HepG2 (cell line): ENCODE data around the gene CDC42SE1. TPM values are rescaled to one million over a fixed set of nuclear protein-coding genes. Genes with fewer than 3 reads are reported as not detected.
A peak's percentile ranks its signal among the peaks of the same experiment; 100 is the strongest.

Source experiments
- AFF4 ChIP-seq: sonication (generic); formaldehyde crosslinking; IDR thresholded peaks from 2 replicates; pipeline ENCODE4 v1.4.0; 2020; ENCODE audit warnings: missing genetic modification reagents
- CAMTA2 ChIP-seq: sonication (generic); formaldehyde crosslinking; IDR thresholded peaks from 2 replicates; pipeline ENCODE4 v1.4.0; 2020; ENCODE audit warnings: mild to moderate bottlenecking, missing genetic modification reagents, borderline replicate concordance
- DNMT3B ChIP-seq: conservative IDR thresholded peaks from 2 replicates; pipeline ENCODE4 v1.6.1; 2016; ENCODE audit warnings: missing biosample characterization, control low read depth
- FOXO1 ChIP-seq: sonication (generic); formaldehyde crosslinking; IDR thresholded peaks from 2 replicates; pipeline ENCODE4 v1.4.0; 2020; ENCODE audit warnings: missing genetic modification reagents
- GABPB1 ChIP-seq: IDR thresholded peaks from 2 replicates; pipeline ENCODE4 v1.6.1; 2016; ENCODE audit warnings: mild to moderate bottlenecking, missing genetic modification reagents, moderate library complexity, missing compliant biosample characterization
- HNF4A ChIP-seq: sonication (generic); formaldehyde crosslinking; IDR thresholded peaks from 2 replicates; pipeline ENCODE4 v1.4.0; 2020; ENCODE audit warnings: missing genetic modification reagents
- KAT8 ChIP-seq: IDR thresholded peaks from 2 replicates; pipeline ENCODE4 v1.6.1; 2016; ENCODE audit warnings: missing genetic modification reagents, missing compliant biosample characterization
- KDM5A ChIP-seq: fragments of 200-600 bp; sonication (generic); IDR thresholded peaks from 2 replicates; pipeline ENCODE4 v1.7.0; 2018; ENCODE audit warnings: antibody characterized with exemption, mild to moderate bottlenecking, low read length, borderline replicate concordance
- KMT2B ChIP-seq: IDR thresholded peaks from 2 replicates; pipeline ENCODE4 v1.6.1; 2016; ENCODE audit warnings: missing genetic modification reagents, missing compliant biosample characterization
- RFXANK ChIP-seq: IDR thresholded peaks from 2 replicates; pipeline ENCODE4 v1.6.1; 2016
- RORA ChIP-seq: sonication (generic); formaldehyde crosslinking; IDR thresholded peaks from 2 replicates; pipeline ENCODE4 v1.5.0; 2020; ENCODE audit warnings: mild to moderate bottlenecking, missing genetic modification reagents, moderate library complexity
- SETDB1 ChIP-seq: sonication (generic); formaldehyde crosslinking; IDR thresholded peaks from 2 replicates; pipeline ENCODE4 v1.5.1; 2020; ENCODE audit warnings: missing genetic modification reagents, mild to moderate bottlenecking, borderline replicate concordance
- SKI ChIP-seq: fragments of 450-650 bp; IDR thresholded peaks from one replicate; pipeline ENCODE4 v1.6.1; 2018; ENCODE audit warnings: mild to moderate bottlenecking; ENCODE audit not compliant: partially characterized antibody
- SMARCE1 ChIP-seq: fragments of 450-650 bp; IDR thresholded peaks from 2 replicates; pipeline ENCODE4 v1.6.1; 2017; ENCODE audit warnings: borderline replicate concordance
- TOPORS ChIP-seq: sonication (generic); formaldehyde crosslinking; IDR thresholded peaks from 2 replicates; pipeline ENCODE4 v1.8.0; 2023; ENCODE audit warnings: mild to moderate bottlenecking, missing genetic modification reagents
- ZNF20 ChIP-seq: sonication (generic); formaldehyde crosslinking; IDR thresholded peaks from 2 replicates; pipeline ENCODE4 v1.4.0; 2020; ENCODE audit warnings: mild to moderate bottlenecking, moderate library complexity, missing genetic modification reagents
- ZNF235 ChIP-seq: sonication (generic); formaldehyde crosslinking; IDR thresholded peaks from 2 replicates; pipeline ENCODE4 v1.8.1; 2023; ENCODE audit warnings: mild to moderate bottlenecking, missing genetic modification reagents, borderline replicate concordance
- ZNF367 ChIP-seq: sonication (generic); formaldehyde crosslinking; IDR thresholded peaks from 2 replicates; pipeline ENCODE4 v1.4.0; 2020; ENCODE audit warnings: missing genetic modification reagents, borderline replicate concordance
- ZNF629 ChIP-seq: sonication (generic); formaldehyde crosslinking; conservative IDR thresholded peaks from 2 replicates; pipeline ENCODE4 v1.5.0; 2020; ENCODE audit warnings: missing genetic modification reagents
- ZNF777 ChIP-seq: sonication (generic); formaldehyde crosslinking; IDR thresholded peaks from 2 replicates; pipeline ENCODE4 v1.4.0; 2020; ENCODE audit warnings: missing genetic modification reagents
- ZNF782 ChIP-seq: sonication (generic); formaldehyde crosslinking; IDR thresholded peaks from 2 replicates; pipeline ENCODE4 v1.4.0; 2020; ENCODE audit warnings: missing genetic modification reagents, mild to moderate bottlenecking, borderline replicate concordance
- ZNF790 ChIP-seq: sonication (generic); formaldehyde crosslinking; IDR thresholded peaks from 2 replicates; pipeline ENCODE4 v1.8.0; 2022; ENCODE audit warnings: missing genetic modification reagents, mild to moderate bottlenecking, borderline replicate concordance
- ZNF816 ChIP-seq: sonication (generic); formaldehyde crosslinking; IDR thresholded peaks from 2 replicates; pipeline ENCODE4 v1.8.0; 2022; ENCODE audit warnings: missing genetic modification reagents, mild to moderate bottlenecking, borderline replicate concordance
- polyA plus RNA-seq, 8 experiments: library from polyadenylated mRNA; depleted of rRNA in 3 of 8; stranded (reverse) in 7 of 8; unstranded in 1 of 8; fragments of >200 nt; fragmentation: Illumina TruSeq in 4 of 8; extraction: Trizol in 4 of 8; gene quantifications; 2 replicates each; pipeline versions ENCODE4 v1.2.1 to v1.2.3, GENCODE V29; 2011 to 2016; ENCODE audit warnings: low read depth in 4 of 8, missing spikeins in 1 of 8, mixed read lengths in 1 of 8; ENCODE audit not compliant: insufficient read depth in 1 of 8
- total RNA-seq, 5 experiments: library from RNA; depleted of rRNA; stranded (reverse); fragments of >200 nt; fragmentation: Illumina TruSeq; extraction: Trizol; gene quantifications; 2 replicates each; pipeline ENCODE4 v1.2.3, GENCODE V29; 2016; ENCODE audit warnings: low read depth in 1 of 5
- TF ChIP-seq, protein P1 (sequence below): sonication (generic); formaldehyde crosslinking; IDR thresholded peaks from 2 replicates; pipeline ENCODE4 v1.8.0; 2022; ENCODE audit warnings: low read depth, missing genetic modification reagents
- TF ChIP-seq, protein P2 (sequence below): sonication (generic); formaldehyde crosslinking; IDR thresholded peaks from 2 replicates; pipeline ENCODE4 v1.4.0; 2020; ENCODE audit warnings: missing genetic modification reagents

Gene CDC42SE1
- total and polyA plus RNA-seq, 2 of the 13 experiments (the other 11 are each of a cell fraction or from before 2014, with no cell fraction given) = 17.6 to 17.9 TPM

DNA sequence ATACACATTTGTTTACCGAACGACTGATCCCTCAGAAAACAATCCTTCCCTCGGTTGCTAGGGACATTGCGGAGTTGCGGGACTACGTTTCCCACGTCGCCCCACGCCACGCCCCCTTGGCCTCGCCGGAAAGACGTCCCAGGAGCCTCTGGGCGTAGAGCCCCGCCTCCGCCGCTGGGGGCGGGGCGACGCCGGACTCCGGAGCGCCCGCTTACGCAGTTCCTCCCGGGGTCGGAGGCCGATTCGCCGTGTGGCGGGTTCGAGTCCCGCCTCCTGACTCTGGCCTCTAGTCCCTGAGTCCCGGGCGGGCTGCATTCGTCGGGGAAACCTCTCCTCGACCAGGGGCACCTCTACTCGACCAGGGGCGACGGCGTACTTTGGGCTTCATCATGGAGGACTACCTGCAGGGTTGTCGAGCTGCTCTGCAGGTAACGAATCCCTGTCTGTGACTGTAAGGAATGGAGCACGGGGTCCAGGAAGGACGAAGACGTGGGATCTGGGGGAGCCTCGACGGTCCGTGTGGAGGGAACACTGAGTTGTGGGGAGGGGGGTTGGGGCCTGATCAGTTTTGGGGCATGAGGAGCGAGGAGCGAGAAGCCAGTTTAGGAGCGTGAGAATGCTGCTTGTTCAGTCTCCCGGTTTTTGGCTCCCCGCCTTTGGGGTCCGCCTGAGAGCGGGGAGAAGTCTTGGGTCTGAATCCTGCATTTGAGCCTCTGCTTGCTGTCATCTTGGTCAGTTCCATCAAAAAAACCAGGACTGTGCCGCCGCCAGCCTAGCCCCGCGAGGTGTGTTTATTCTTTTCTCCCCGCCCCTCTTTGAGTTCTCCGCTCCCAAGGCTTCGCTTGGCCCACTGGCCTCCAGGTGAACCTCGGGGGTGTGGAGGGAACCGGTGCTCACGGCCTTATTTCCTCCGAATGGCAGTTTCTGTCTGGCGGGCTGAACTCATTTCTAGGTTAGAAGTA is 50.9 kb downstream of the CDC42SE1 start, which contains the start of gene PRUNE1 (continued):
- TF ChIP-seq ZNF782 (peak; percentile 53; the same call in 1 of the 2 replicates), SETDB1 (CRISPR knock-in tag) (no peak), HNF4A (CRISPR knock-in tag) (peak; percentile 46), ZNF235 (CRISPR knock-in tag) (no peak), SKI (peak; percentile 10), RFXANK (CRISPR knock-in tag) (no peak), ZNF777 (peak; percentile 69; the same call in 1 of the 2 replicates), ZNF790 (CRISPR knock-in tag) (no peak), GABPB1 (peak; percentile 95), ZNF367 (CRISPR knock-in tag) (0 out of 2 replicates have a peak, but pooled peaks have one; percentile 36), RORA (CRISPR knock-in tag) (no peak), KMT2B (CRISPR knock-in tag) (peak; percentile 52), FOXO1 (CRISPR knock-in tag) (peak; percentile 14; the same call in 1 of the 2 replicates), DNMT3B (CRISPR knock-in tag) (no peak), AFF4 (no peak), ZNF816 (CRISPR knock-in tag) (no peak), CAMTA2 (no peak), SMARCE1 (no peak), ZNF20 (CRISPR knock-in tag) (no peak), KAT8 (CRISPR knock-in tag) (0 out of 2 replicates have a peak, but pooled peaks have one; percentile 50), TOPORS (CRISPR knock-in tag) (peak; percentile 65; the same call in 1 of the 2 replicates), ZNF629 (CRISPR knock-in tag) (no peak), KDM5A (no peak; the same call in 1 of the 2 replicates)
- TF ChIP-seq, protein P1, sequence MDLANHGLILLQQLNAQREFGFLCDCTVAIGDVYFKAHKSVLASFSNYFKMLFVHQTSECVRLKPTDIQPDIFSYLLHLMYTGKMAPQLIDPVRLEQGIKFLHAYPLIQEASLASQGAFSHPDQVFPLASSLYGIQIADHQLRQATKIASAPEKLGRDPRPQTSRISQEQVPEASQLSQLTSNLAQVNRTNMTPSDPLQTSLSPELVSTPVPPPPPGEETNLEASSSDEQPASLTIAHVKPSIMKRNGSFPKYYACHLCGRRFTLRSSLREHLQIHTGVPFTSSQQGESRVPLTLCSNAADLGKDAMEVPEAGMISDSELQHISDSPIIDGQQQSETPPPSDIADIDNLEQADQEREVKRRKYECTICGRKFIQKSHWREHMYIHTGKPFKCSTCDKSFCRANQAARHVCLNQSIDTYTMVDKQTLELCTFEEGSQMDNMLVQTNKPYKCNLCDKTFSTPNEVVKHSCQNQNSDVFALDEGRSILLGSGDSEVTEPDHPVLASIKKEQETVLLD = no peak
- TF ChIP-seq, protein P2, sequence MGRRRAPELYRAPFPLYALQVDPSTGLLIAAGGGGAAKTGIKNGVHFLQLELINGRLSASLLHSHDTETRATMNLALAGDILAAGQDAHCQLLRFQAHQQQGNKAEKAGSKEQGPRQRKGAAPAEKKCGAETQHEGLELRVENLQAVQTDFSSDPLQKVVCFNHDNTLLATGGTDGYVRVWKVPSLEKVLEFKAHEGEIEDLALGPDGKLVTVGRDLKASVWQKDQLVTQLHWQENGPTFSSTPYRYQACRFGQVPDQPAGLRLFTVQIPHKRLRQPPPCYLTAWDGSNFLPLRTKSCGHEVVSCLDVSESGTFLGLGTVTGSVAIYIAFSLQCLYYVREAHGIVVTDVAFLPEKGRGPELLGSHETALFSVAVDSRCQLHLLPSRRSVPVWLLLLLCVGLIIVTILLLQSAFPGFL (CRISPR knock-in tag) = no peak
